Endothelial cell of umbilical vein (primary cell): ENCODE measurements around the gene BTBD18.

ENCODE experiments used
- EZH2 ChIP-seq: IDR thresholded peaks from 2 replicates; pipeline ENCODE4 v1.6.1; 2012; ENCODE audit warnings: borderline replicate concordance, low read depth, mild to moderate bottlenecking, moderate library complexity, low read length, inconsistent platforms; ENCODE audit not compliant: severe bottlenecking
- MYC ChIP-seq: IDR thresholded peaks from one replicate; pipeline ENCODE4 v1.6.1; 2011; ENCODE audit warnings: mild to moderate bottlenecking, low read depth, low read length
- POLR2A ChIP-seq: IDR thresholded peaks from 2 replicates; pipeline ENCODE4 v1.6.1; 2012; ENCODE audit warnings: low read depth, mild to moderate bottlenecking, control low read depth, low read length
- POLR2AphosphoS5 ChIP-seq: IDR thresholded peaks from 2 replicates; pipeline ENCODE4 v1.6.1; 2012; ENCODE audit warnings: low read depth, mild to moderate bottlenecking, control low read depth, low read length, moderate library complexity; ENCODE audit not compliant: insufficient read depth
- TF ChIP-seq, protein P1 (sequence below), 2 donors: IDR thresholded peaks; 1 replicate in 1 of 2; 2 replicates in 1 of 2; pipeline ENCODE4 v1.5.1; 2011; ENCODE audit warnings: low read length in 2 of 2, mild to moderate bottlenecking in 2 of 2, moderate library complexity in 2 of 2, control low read depth in 1 of 2, inconsistent platforms in 1 of 2, low read depth in 1 of 2; ENCODE audit not compliant: insufficient read depth in 1 of 2; ENCODE audit errors: extremely low read depth in 1 of 2

DNA sequence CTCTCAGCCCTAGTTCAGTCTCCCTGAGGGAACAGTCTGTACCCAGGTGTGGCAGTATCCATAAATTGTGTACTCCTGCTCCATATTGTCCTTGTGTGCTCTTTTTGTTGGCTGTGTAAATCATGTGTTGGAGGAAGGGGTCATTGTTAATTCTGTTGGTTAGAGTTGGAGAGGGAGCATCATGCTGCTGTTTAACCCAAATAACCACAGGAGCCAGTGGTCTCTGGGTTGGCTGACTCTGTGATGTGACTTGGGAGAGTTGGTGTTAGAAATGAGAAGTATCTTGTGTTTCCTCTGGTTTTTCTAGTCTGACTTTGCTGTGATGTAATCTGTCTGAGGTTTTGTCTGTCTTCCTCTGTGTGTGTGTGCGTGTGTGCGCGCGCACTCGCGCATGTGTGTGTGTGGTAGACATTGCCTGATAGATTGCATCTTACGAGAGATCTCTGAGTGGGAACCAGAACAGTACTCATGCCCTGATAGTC is 40.5 kb upstream of the BTBD18 start:
- TF ChIP-seq POLR2A (no peak), POLR2AphosphoS5 (no peak), MYC (no peak), EZH2 (no peak)
- TF ChIP-seq, protein P1, sequence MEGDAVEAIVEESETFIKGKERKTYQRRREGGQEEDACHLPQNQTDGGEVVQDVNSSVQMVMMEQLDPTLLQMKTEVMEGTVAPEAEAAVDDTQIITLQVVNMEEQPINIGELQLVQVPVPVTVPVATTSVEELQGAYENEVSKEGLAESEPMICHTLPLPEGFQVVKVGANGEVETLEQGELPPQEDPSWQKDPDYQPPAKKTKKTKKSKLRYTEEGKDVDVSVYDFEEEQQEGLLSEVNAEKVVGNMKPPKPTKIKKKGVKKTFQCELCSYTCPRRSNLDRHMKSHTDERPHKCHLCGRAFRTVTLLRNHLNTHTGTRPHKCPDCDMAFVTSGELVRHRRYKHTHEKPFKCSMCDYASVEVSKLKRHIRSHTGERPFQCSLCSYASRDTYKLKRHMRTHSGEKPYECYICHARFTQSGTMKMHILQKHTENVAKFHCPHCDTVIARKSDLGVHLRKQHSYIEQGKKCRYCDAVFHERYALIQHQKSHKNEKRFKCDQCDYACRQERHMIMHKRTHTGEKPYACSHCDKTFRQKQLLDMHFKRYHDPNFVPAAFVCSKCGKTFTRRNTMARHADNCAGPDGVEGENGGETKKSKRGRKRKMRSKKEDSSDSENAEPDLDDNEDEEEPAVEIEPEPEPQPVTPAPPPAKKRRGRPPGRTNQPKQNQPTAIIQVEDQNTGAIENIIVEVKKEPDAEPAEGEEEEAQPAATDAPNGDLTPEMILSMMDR (IDR thresholded peaks at IDR 0.05; ENCODE audit: extremely low read depth in 1 of 2, insufficient read depth in 1 of 2, low read depth in 1 of 2, low read length in 2 of 2) = no peak
